Spinal cord (tissue), 10 donors: ENCODE measurements around the gene DCP1B. TPM values are rescaled to one million over a fixed set of nuclear protein-coding genes. Genes with fewer than 3 reads are reported as not detected.

Source experiments
- DNase-seq, 6 donors: peaks; one replicate each; pipeline versions ENCODE4 v3.0.0 to v3.0.0-alpha.2; 2013 to 2015; ENCODE audit warnings: low spot score in 6 of 6, low read depth in 4 of 6
- H3K27ac ChIP-seq: one replicate; pipeline ENCODE4 v1.5.1; 2013; ENCODE audit warnings: low read depth, low read length, control low read depth
- H3K27me3 ChIP-seq: one replicate; pipeline ENCODE4 v1.6.1; 2013; ENCODE audit warnings: low read length; ENCODE audit not compliant: control insufficient read depth, insufficient read depth
- H3K36me3 ChIP-seq: one replicate; pipeline ENCODE4 v1.6.1; 2013; ENCODE audit warnings: low read length; ENCODE audit not compliant: control insufficient read depth, insufficient read depth
- H3K4me1 ChIP-seq: one replicate; pipeline ENCODE4 v1.6.1; 2013; ENCODE audit warnings: low read length; ENCODE audit not compliant: control insufficient read depth, insufficient read depth
- H3K4me3 ChIP-seq: one replicate; pipeline ENCODE4 v1.5.1; 2013; ENCODE audit warnings: low read depth, low read length, control low read depth
- H3K9me3 ChIP-seq: one replicate; pipeline ENCODE4 v1.6.1; 2013; ENCODE audit warnings: low read length; ENCODE audit not compliant: control insufficient read depth, insufficient read depth
- WGBS: methylation state at CpG from one replicate; pipeline ENCODE4 v1.1.5; 2013; ENCODE audit warnings: missing lambda C conversion rate; ENCODE audit not compliant: insufficient coverage; 5-methylcytosine and 5-hydroxymethylcytosine counted together
- polyA plus RNA-seq, 2 donors: library from polyadenylated mRNA; unstranded; fragments of 120-200 nt; gene quantifications; one replicate each; pipeline ENCODE4 v1.2.1, GENCODE V29; 2013; ENCODE audit not compliant: insufficient read length in 2 of 2
- total RNA-seq, 2 donors: library from RNA; depleted of rRNA in 1 of 2; stranded (reverse); fragments of 120-200 nt in 1 of 2; fragments of >200 nt in 1 of 2; gene quantifications; one replicate each; pipeline versions ENCODE4 v1.2.3 to v1.2.4, GENCODE V29; 2013 to 2014
- donor health status: healthy.

Gene DCP1B
- total and polyA plus RNA-seq, 4 donors, result 11.7 to 16.7 (median 15.2) TPM

DNA sequence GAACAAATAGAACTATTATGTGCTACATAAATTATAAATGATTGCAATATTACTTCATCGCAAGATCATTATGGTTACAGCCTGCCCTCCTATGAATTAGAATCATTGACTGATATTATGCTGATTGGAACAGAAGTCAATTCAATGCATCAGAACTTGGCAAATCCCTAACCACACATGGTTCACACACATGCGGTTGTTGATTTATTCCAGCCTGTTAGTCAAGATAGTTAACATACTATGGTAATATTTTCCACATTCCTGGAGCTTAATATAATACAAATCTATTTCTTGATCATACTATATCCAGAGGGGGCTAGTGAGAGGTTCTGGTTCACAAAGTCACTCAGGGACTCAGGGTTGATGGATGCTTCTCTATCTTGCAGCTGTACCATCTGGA lies 38.8 kb upstream of the DCP1B start:
- no CpG with 5 or more reads among the region's 2 CpGs for WGBS
- Histone ChIP-seq H3K4me1 (no peaks in the 10 kb centered on the region), H3K9me3 (no peaks in the 10 kb centered on the region), H3K27ac (no peak overlapping the region), H3K36me3 (no peaks in the 10 kb centered on the region), H3K4me3 (no peak overlapping the region), H3K27me3 (no peaks in the 10 kb centered on the region)
- DNase-seq, result no peak

GRCh38 chr12:2039034-2039433 lies 34.8 kb upstream of the DCP1B start:
- H3K36me3 ChIP-seq, result no peaks in the 10 kb centered on the region
- H3K9me3 ChIP-seq, result no peaks in the 10 kb centered on the region
- no peak overlapping the region for H3K27ac ChIP-seq
- H3K4me3 ChIP-seq, result no peak overlapping the region
- H3K4me1 ChIP-seq, result peaks cover 8% of the 10 kb centered on the region
- no peaks in the 10 kb centered on the region for H3K27me3 ChIP-seq
- DNase-seq, result no peak

- Histone ChIP-seq H3K27ac (no peak overlapping the region), H3K4me1 (peaks cover 8% of the 10 kb centered on the region), H3K9me3 (no peaks in the 10 kb centered on the region), H3K4me3 (peak overlapping the region; percentile 38), H3K36me3 (no peaks in the 10 kb centered on the region), H3K27me3 (no peaks in the 10 kb centered on the region)
- 57% methylated on average over 4 of the region's 15 CpGs for WGBS
- DNase-seq, result peak in 1 of 6 donors; percentile 62
Observed at GRCh38 chr12:2035431-2036055, 31.3 kb upstream of the DCP1B start.

DNA sequence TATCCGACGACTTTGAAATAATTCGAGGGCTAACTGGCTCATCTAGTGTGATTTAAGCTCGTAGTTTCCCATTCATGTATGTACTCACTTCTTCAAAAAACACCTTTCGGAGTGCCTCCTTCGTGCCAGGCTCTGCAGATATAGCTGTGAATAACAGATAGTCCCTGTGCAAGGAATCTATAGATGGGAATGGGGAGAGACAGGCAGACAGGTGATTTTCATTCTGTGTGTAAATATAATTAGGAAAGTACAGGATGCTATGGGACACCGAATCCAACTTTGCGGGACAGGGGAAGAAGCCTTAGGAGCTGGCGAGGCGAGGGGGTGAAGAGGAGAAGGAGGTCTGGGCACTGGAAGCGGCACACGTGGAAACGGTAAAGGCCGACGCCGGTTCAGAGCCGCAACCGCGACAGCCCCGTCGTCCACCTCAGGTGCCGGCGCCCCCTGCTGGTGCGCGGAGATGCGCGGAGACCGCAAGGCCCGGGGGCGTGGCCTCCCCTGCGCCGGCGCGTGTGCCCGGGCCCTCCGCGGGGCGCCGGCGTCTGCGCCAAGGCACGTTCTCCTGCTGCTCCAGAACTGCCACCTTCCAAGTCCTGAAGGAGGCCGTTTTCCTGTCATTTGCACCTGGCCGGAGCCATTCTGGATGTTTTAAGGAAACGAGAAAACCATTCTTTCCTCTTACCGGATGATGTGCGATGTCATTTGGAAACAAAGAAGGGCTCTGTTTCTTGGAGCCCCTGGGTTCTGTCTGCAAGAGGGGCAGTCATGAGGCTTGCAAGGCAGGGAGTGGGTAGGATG lies 30.6 kb upstream of the DCP1B start:
- WGBS, result 10% methylated on average over 42 of the region's 47 CpGs
- Histone ChIP-seq H3K27ac (no peak overlapping the region), H3K4me3 (peak overlapping the region; percentile 38), H3K27me3 (no peaks in the 10 kb centered on the region), H3K4me1 (peaks cover 8% of the 10 kb centered on the region), H3K9me3 (no peaks in the 10 kb centered on the region), H3K36me3 (no peaks in the 10 kb centered on the region)
- peak; percentile 74 to 94 (median 78) for DNase-seq

DNA sequence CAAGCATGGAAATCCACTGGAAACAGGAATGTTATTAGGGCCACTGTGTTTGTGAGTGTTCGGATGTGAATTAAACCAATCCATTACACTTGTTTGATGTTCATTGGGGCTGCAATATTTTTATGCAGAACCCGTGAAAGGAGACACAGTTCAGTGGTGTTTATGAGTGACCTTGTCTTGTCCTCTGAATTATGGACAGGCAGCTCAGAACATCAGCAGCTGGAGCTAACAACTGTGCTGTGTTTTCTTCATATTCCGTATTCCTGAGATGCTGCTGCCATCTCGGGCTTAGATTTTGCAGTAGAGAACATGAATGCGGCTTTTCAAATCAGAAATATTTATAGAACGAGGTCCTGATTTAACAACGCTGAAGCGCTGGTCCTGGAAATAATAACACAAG lies 28.2 kb upstream of the DCP1B start:
- Histone ChIP-seq H3K4me3 (no peak overlapping the region), H3K27me3 (no peaks in the 10 kb centered on the region), H3K36me3 (no peaks in the 10 kb centered on the region), H3K9me3 (no peaks in the 10 kb centered on the region), H3K27ac (no peak overlapping the region), H3K4me1 (peaks cover 8% of the 10 kb centered on the region)
- 89% methylated on average over 5 of the region's 8 CpGs for WGBS
- DNase-seq, result peak in 1 of 6 donors; percentile 58

DNA sequence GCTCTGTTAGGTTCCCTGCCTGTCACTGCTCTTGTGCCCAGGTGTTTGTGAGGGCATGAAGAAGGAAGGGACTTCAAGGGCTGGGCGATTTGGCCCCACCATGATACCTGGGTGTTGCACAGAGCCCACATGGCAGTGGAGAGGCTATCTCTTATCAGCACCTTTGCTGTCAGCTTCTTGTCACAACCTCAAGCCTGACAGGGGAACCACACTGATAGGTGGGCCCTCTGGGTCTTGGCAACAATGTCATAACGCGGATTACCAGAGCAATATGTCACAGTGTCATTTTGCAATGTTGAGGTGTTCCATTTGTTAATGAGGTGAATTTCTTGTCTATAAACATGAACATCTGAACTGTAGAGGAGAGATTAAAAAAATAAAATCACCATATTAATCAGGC lies 25.6 kb upstream of the DCP1B start:
- no peak for DNase-seq
- no peaks in the 10 kb centered on the region for H3K4me1 ChIP-seq
- no peaks in the 10 kb centered on the region for H3K27me3 ChIP-seq
- H3K9me3 ChIP-seq, result no peaks in the 10 kb centered on the region
- 100% methylated on average over 1 of the region's 3 CpGs for WGBS
- H3K36me3 ChIP-seq, result no peaks in the 10 kb centered on the region
- no peak overlapping the region for H3K27ac ChIP-seq
- no peak overlapping the region for H3K4me3 ChIP-seq

DNA sequence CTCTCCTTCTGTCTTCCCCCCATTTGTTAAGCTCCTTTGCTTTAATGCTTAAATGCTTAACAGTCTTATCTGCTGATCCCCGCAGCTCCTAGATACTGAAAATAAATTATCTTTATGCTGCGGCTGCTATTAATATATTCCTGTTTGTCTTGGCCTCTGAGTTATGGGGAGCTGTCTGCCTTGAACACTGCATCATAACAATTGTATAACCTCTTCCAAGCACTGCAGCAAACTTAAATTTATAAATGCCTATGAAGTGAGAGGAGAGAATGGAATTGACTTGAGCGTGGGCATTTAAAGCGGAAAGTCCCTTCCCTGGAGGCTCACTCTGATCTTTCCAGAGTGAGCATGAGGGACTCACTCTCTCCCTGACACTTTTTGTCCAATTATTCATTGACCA lies 23.1 kb upstream of the DCP1B start:
- H3K9me3 ChIP-seq, result no peaks in the 10 kb centered on the region
- WGBS, result no CpG with 5 or more reads among the region's 4 CpGs
- no peak overlapping the region for H3K4me3 ChIP-seq
- no peaks in the 10 kb centered on the region for H3K27me3 ChIP-seq
- H3K4me1 ChIP-seq, result no peaks in the 10 kb centered on the region
- no peaks in the 10 kb centered on the region for H3K36me3 ChIP-seq
- no peak overlapping the region for H3K27ac ChIP-seq
- peak in 1 of 6 donors; percentile 70 for DNase-seq

DNA sequence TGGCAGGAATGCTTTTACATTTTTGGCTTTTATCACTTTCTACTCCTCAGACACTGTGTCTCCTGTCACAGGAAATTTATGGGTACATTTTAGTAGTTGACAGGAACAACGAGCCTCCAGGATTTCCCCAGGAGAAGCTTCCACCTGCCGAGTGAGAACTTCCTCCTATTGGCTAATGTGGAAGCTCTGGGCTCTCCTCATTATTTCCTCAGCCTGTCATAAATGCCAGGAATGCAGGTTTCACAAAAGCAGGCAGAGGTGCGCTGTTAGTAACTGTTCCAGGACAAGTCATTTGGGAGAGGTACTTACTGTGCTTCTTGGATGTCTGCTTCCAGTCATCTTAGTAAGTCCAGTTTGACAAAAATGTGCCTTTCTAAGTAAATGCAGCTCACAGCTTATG lies 19.1 kb upstream of the DCP1B start:
- H3K27me3 ChIP-seq, result no peaks in the 10 kb centered on the region
- peaks cover 2% of the 10 kb centered on the region for H3K4me1 ChIP-seq
- DNase-seq, result no peak
- H3K4me3 ChIP-seq, result no peak overlapping the region
- no peaks in the 10 kb centered on the region for H3K9me3 ChIP-seq
- no peaks in the 10 kb centered on the region for H3K36me3 ChIP-seq
- WGBS, result 60% methylated on average over 1 of the region's 3 CpGs
- H3K27ac ChIP-seq, result no peak overlapping the region

GRCh38 chr12:2020511-2020910 lies 16.3 kb upstream of the DCP1B start:
- Histone ChIP-seq H3K27ac (no peak overlapping the region), H3K4me3 (no peak overlapping the region), H3K9me3 (no peaks in the 10 kb centered on the region), H3K27me3 (no peaks in the 10 kb centered on the region), H3K4me1 (peaks cover 7% of the 10 kb centered on the region), H3K36me3 (no peaks in the 10 kb centered on the region)
- WGBS, result 100% methylated on average over 2 of the region's 3 CpGs
- DNase-seq, result peak in 1 of 6 donors; percentile 66

DNA sequence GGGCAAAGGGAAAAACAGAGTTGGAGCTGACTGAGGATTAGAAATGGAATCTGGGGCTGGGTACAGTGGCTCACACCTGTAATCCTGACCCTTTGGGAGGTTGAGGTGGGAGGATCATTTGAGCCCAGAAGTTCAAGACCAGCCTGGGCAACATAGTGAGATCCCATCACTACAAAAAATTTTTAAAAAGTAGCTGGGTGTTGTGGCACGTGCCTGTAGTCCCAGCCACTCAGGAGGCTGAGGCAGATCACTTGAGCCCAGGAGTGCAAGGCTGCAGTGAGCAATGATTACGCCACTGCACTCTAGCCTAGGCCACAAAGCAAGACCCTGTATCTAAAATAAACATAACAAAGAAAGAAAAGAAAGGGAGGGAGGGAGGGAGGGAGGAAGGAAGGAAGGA lies 14.9 kb upstream of the DCP1B start:
- peaks cover 13% of the 10 kb centered on the region for H3K4me1 ChIP-seq
- no peaks in the 10 kb centered on the region for H3K27me3 ChIP-seq
- no peak overlapping the region for H3K27ac ChIP-seq
- no peaks in the 10 kb centered on the region for H3K36me3 ChIP-seq
- no peak overlapping the region for H3K4me3 ChIP-seq
- no CpG with 5 or more reads among the region's 2 CpGs for WGBS
- no peak for DNase-seq
- H3K9me3 ChIP-seq, result no peaks in the 10 kb centered on the region
